Vagina (tissue), 2 donors: Measurements from ENCODE around the gene RUFY2.

Experiments used
- POLR2A ChIP-seq, 2 donors: fragments of 450-650 bp; IDR thresholded peaks; one replicate each; pipeline ENCODE4 v1.6.1; 2017; ENCODE audit warnings: antibody characterized with exemption in 2 of 2, mild to moderate bottlenecking in 2 of 2, moderate library complexity in 2 of 2
- TF ChIP-seq, protein P1 (sequence below), 3 experiments: fragments of 450-650 bp in 2 of 3; fragments of 200-600 bp in 1 of 3; sonication (generic) in 1 of 3; IDR thresholded peaks; one replicate each; pipeline ENCODE4 v1.5.1; 2017 to 2019; ENCODE audit warnings: antibody characterized with exemption in 3 of 3, mild to moderate bottlenecking in 2 of 3, moderate library complexity in 2 of 3

GRCh38 chr10:68359189-68359588 is 47.9 kb downstream of the RUFY2 start:
- TF ChIP-seq POLR2A (IDR thresholded peaks at IDR 0.05): no peak
- TF ChIP-seq, protein P1, sequence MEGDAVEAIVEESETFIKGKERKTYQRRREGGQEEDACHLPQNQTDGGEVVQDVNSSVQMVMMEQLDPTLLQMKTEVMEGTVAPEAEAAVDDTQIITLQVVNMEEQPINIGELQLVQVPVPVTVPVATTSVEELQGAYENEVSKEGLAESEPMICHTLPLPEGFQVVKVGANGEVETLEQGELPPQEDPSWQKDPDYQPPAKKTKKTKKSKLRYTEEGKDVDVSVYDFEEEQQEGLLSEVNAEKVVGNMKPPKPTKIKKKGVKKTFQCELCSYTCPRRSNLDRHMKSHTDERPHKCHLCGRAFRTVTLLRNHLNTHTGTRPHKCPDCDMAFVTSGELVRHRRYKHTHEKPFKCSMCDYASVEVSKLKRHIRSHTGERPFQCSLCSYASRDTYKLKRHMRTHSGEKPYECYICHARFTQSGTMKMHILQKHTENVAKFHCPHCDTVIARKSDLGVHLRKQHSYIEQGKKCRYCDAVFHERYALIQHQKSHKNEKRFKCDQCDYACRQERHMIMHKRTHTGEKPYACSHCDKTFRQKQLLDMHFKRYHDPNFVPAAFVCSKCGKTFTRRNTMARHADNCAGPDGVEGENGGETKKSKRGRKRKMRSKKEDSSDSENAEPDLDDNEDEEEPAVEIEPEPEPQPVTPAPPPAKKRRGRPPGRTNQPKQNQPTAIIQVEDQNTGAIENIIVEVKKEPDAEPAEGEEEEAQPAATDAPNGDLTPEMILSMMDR (IDR thresholded peaks at IDR 0.05): no peak
